Common myeloid progenitor, CD34-positive (primary cell): Measurements from ENCODE around the gene ART3. TPM values are rescaled to one million over a fixed set of nuclear protein-coding genes. Genes with fewer than 3 reads are reported as not detected.

Source experiments
- CTCF ChIA-PET: fragments of 350-600 bp; sonication (Branson Sonifier 250); formaldehyde crosslinking; loops from one replicate; lab custom pipeline; 2021; ENCODE audit warnings: antibody characterized with exemption; lab: Charles Lee
- POLR2A ChIA-PET: fragments of 350-600 bp; sonication (Branson Sonifier 250); formaldehyde crosslinking; loops from one replicate; lab custom pipeline; 2021; ENCODE audit warnings: antibody characterized with exemption; lab: Charles Lee
- DNase-seq, 3 donors: peaks; one replicate each; pipeline versions ENCODE4 v3.0.0 to v3.0.0-alpha.2; 2013
- H3K27ac ChIP-seq, 2 experiments: 1 replicate in 1 of 2; 2 replicates in 1 of 2; pipeline ENCODE4 v1.7.0; 2013; ENCODE audit warnings: inconsistent platforms in 2 of 2, low read length in 2 of 2, mild to moderate bottlenecking in 2 of 2, low read depth in 1 of 2, moderate library complexity in 1 of 2; ENCODE audit not compliant: severe bottlenecking in 2 of 2, insufficient read depth in 1 of 2, poor library complexity in 1 of 2
- H3K27me3 ChIP-seq, 5 experiments: replicated peaks in 2 of 5; 1 replicate in 3 of 5; 2 replicates in 2 of 5; pipeline versions ENCODE4 v1.6.1 to v1.7.0; 2013; ENCODE audit warnings: low read length in 4 of 5, mild to moderate bottlenecking in 2 of 5, moderate library complexity in 2 of 5, inconsistent platforms in 1 of 5; ENCODE audit not compliant: insufficient read depth in 5 of 5, control insufficient read depth in 4 of 5
- H3K36me3 ChIP-seq, 4 experiments: 1 replicate in 2 of 4; 2 replicates in 2 of 4; pipeline versions ENCODE4 v1.6.1 to v1.7.0; 2013; ENCODE audit warnings: low read length in 3 of 4, control low read depth in 1 of 4, mild to moderate bottlenecking in 1 of 4; ENCODE audit not compliant: control insufficient read depth in 4 of 4, insufficient read depth in 4 of 4
- H3K4me1 ChIP-seq, 4 experiments: 1 replicate in 3 of 4; 2 replicates in 1 of 4; pipeline versions ENCODE4 v1.6.1 to v1.7.1; 2013; ENCODE audit warnings: low read length in 3 of 4, mild to moderate bottlenecking in 3 of 4, control low read depth in 1 of 4, inconsistent platforms in 1 of 4, moderate library complexity in 1 of 4; ENCODE audit not compliant: control insufficient read depth in 4 of 4, insufficient read depth in 4 of 4; ENCODE audit errors: control extremely low read depth in 1 of 4
- H3K4me3 ChIP-seq, 7 experiments: 1 replicate in 4 of 7; 2 replicates in 3 of 7; pipeline versions ENCODE4 v1.5.1 to v1.7.0; 2013; ENCODE audit warnings: mild to moderate bottlenecking in 7 of 7, low read length in 6 of 7, moderate library complexity in 6 of 7, inconsistent platforms in 2 of 7, low read depth in 2 of 7, control low read depth in 1 of 7; ENCODE audit not compliant: insufficient read depth in 4 of 7, control insufficient read depth in 1 of 7; ENCODE audit errors: extremely low read depth in 1 of 7
- H3K9me3 ChIP-seq, 5 experiments: 1 replicate in 4 of 5; 2 replicates in 1 of 5; pipeline versions ENCODE4 v1.6.1 to v1.7.1; 2013; ENCODE audit warnings: low read length in 4 of 5, mild to moderate bottlenecking in 2 of 5, inconsistent platforms in 1 of 5, low read depth in 1 of 5, moderate library complexity in 1 of 5; ENCODE audit not compliant: control insufficient read depth in 4 of 5, insufficient read depth in 2 of 5; ENCODE audit errors: control extremely low read depth in 1 of 5
- WGBS: methylation state at CpG from one replicate; pipeline ENCODE4 v1.1.5; 2013; ENCODE audit not compliant: insufficient coverage; 5-methylcytosine and 5-hydroxymethylcytosine counted together
- polyA plus RNA-seq: library from polyadenylated mRNA; unstranded; fragments of 120-200 nt; gene quantifications from one replicate; pipeline ENCODE4 v1.2.1, GENCODE V29; 2013

The ART3 gene
- polyA plus RNA-seq: not detected

DNA sequence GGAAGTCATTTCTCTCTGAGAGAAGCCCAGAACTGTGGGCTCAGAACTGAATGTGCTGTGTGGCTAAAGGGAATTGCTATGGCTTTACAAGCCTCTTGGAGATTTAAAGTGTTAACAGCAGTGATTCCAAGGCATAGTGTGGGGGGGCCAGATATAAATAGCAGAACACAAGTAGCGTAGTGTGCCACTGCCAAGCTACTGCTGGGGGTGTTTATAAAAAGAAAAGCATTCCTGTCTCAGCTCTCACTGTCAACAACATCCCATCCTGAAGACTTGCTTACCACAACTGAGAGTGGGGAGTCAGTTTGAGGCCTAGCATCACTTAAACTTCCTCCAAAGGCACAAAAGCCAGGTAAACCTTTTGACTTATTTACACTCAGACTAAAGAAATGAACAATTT is at the start of gene ART3:
Gene ART3 (plus strand): TSS at position 242 of the 400 bp plus-strand sequence. CDS start 1,181 bp downstream, outside the sequence.
- Histone ChIP-seq H3K9me3 (no peaks in the 10 kb centered on the region), H3K27me3 (no peaks in the 10 kb centered on the region), H3K36me3 (no peaks in the 10 kb centered on the region), H3K27ac (no peak within 1 kb of the TSS), H3K4me3 (no peak within 1 kb of the TSS), H3K4me1 (no peaks in the 10 kb centered on the region)
- ChIA-PET CTCF (interaction anchor here (1.4 to 1.7 kb wide), 3 partner anchors 9 to 33 kb away, joined by 3 to 7 read pairs (median 4); no protein-coding TSS in a partner anchor), POLR2A (no interaction called here)
- DNase-seq: no peak
- WGBS: no CpG with 5 or more reads among the region's 1 CpG

GRCh38 chr4:76028350-76028765 is 46.2 kb upstream of the ART3 start:
- CTCF ChIA-PET: no interaction called here
- Histone ChIP-seq H3K27ac (no peak overlapping the region), H3K27me3 (no peaks in the 10 kb centered on the region), H3K9me3 (no peaks in the 10 kb centered on the region), H3K4me3 (peak overlapping the region in 5 of 7 experiments; percentile 10 to 67 (median 46)), H3K36me3 (no peaks in the 10 kb centered on the region), H3K4me1 (peaks cover 15 to 25% (median 17%) of the 10 kb centered on the region in 4 experiments)
- peak; percentile 64 to 77 (median 75) for DNase-seq
- POLR2A ChIA-PET: interaction anchor here (0.6 kb wide), 1 partner anchor 134 kb away, joined by 3 read pairs; no protein-coding TSS in a partner anchor
- WGBS: 3% methylated on average over 6 of the region's 6 CpGs

- H3K9me3 ChIP-seq: no peaks in the 10 kb centered on the region
- WGBS: 100% methylated on average over 1 of the region's 2 CpGs
- H3K4me3 ChIP-seq: no peak overlapping the region
- H3K36me3 ChIP-seq: no peaks in the 10 kb centered on the region
- peaks cover 6 to 16% (median 11%) of the 10 kb centered on the region in 4 experiments for H3K4me1 ChIP-seq
- CTCF ChIA-PET: no interaction called here
- no peaks in the 10 kb centered on the region for H3K27me3 ChIP-seq
- POLR2A ChIA-PET: interaction anchor here (0.6 kb wide), 1 partner anchor 135 kb away, joined by 3 read pairs; no protein-coding TSS in a partner anchor
- DNase-seq: no peak
- H3K27ac ChIP-seq: no peak overlapping the region
These were observed 45.2 kb upstream of the ART3 start for GRCh38 chr4:76029300-76029699.

DNA sequence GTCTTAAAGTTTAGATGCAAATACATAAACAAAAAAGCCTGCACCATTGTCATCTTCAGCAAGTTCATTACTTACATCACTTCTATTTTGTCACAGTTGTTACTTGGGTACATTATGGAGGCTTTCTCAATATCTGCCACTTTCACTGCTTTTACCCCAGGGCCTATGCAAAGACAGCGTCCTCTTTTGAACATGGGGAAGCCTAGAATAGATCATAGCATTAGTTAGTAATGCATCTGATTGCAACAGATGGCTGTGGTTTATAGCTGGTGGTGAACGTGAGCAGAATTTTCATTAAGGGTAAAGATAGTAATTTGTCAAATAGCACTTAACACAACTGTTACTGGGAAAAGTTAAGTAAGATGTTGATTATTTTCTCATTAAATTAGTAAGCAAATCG is 39.4 kb upstream of the ART3 start:
- H3K27me3 ChIP-seq: no peaks in the 10 kb centered on the region
- H3K27ac ChIP-seq: no peak overlapping the region
- H3K9me3 ChIP-seq: no peaks in the 10 kb centered on the region
- H3K36me3 ChIP-seq: no peaks in the 10 kb centered on the region
- WGBS: no CpG with 5 or more reads among the region's 3 CpGs
- CTCF ChIA-PET: interaction anchor here (1.3 kb wide), 1 partner anchor 15 kb away, joined by 3 read pairs; no protein-coding TSS in a partner anchor
- H3K4me1 ChIP-seq: no peaks in the 10 kb centered on the region
- peak in 1 of 3 donors; percentile 24 for DNase-seq
- no peak overlapping the region for H3K4me3 ChIP-seq
- POLR2A ChIA-PET: no interaction called here

GRCh38 chr4:76035799-76036380 is 38.6 kb upstream of the ART3 start, which contains the start of gene CXCL11:
TSS of gene CXCL11 (minus strand) at chr4:76036070. CDS start at chr4:76035987, 83 bp downstream.
- no peak for DNase-seq
- H3K27ac ChIP-seq: no peak within 1 kb of the TSS
- H3K4me3 ChIP-seq: no peak within 1 kb of the TSS
- no peaks in the 10 kb centered on the region for H3K9me3 ChIP-seq
- H3K36me3 ChIP-seq: no peaks in the 10 kb centered on the region
- H3K27me3 ChIP-seq: no peaks in the 10 kb centered on the region
- ChIA-PET CTCF (interaction anchor here (1.1 to 1.3 kb wide), 3 partner anchors 16 to 39 kb away, joined by 3 to 5 read pairs (median 4); no protein-coding TSS in a partner anchor), POLR2A (no interaction called here)
- WGBS: 17% methylated on average over 2 of the region's 2 CpGs
- no peaks in the 10 kb centered on the region for H3K4me1 ChIP-seq

GRCh38 chr4:76036855-76037254 is 37.7 kb upstream of the ART3 start:
- ChIA-PET POLR2A (interaction anchor here (0.6 kb wide), 1 partner anchor 167 kb away, joined by 3 read pairs; no protein-coding TSS in a partner anchor), CTCF (interaction anchor here (0.8 to 1.3 kb wide), 5 partner anchors 13 to 40 kb away, joined by 3 to 5 read pairs (median 4); no protein-coding TSS in a partner anchor)
- Histone ChIP-seq H3K4me3 (no peak overlapping the region), H3K4me1 (no peaks in the 10 kb centered on the region), H3K9me3 (no peaks in the 10 kb centered on the region), H3K36me3 (no peaks in the 10 kb centered on the region), H3K27ac (no peak overlapping the region), H3K27me3 (no peaks in the 10 kb centered on the region)
- DNase-seq: no peak
- 96% methylated on average over 3 of the region's 3 CpGs for WGBS
